OCI-LY1 (cell line): ENCODE measurements around the gene RECK.

Experiments used
- H2AFZ ChIP-seq: fragments of 200-600 bp; sonication (generic), shearing (Covaris generic); 2 replicates; pipeline ENCODE4 v1.6.0; 2014; ENCODE audit warnings: antibody characterized with exemption, mild to moderate bottlenecking, low read length
- H3F3A ChIP-seq: fragments of 200-600 bp; sonication (generic), shearing (Covaris generic); 2 replicates; pipeline ENCODE4 v1.6.0; 2014; ENCODE audit warnings: mild to moderate bottlenecking, antibody characterized with exemption, low read length, moderate library complexity; ENCODE audit not compliant: insufficient read depth
- H3K27ac ChIP-seq: fragments of 200-600 bp; sonication (generic); 2 replicates; pipeline ENCODE4 v1.5.1; 2014; ENCODE audit warnings: low read length, mixed run types, mild to moderate bottlenecking, low read depth; ENCODE audit not compliant: poor library complexity, severe bottlenecking
- H3K27me3 ChIP-seq: fragments of 200-600 bp; sonication (generic); 2 replicates; pipeline ENCODE4 v1.6.0; 2014; ENCODE audit warnings: antibody characterized with exemption, mild to moderate bottlenecking, low read length, moderate library complexity; ENCODE audit not compliant: insufficient read depth
- H3K36me3 ChIP-seq: fragments of 200-600 bp; sonication (generic); 2 replicates; pipeline ENCODE4 v1.6.1; 2014; ENCODE audit warnings: mild to moderate bottlenecking, antibody characterized with exemption, low read length, moderate library complexity, mixed read lengths; ENCODE audit not compliant: insufficient read depth
- H3K4me1 ChIP-seq: fragments of 200-600 bp; sonication (generic); 2 replicates; pipeline ENCODE4 v1.5.1; 2014; ENCODE audit warnings: mild to moderate bottlenecking, low read length, moderate library complexity; ENCODE audit not compliant: insufficient read depth, severe bottlenecking
- H3K4me2 ChIP-seq: fragments of 200-600 bp; sonication (generic), shearing (Covaris generic); 2 replicates; pipeline ENCODE4 v1.6.1; 2014; ENCODE audit warnings: low read length
- H3K4me3 ChIP-seq: fragments of 200-600 bp; sonication (generic); 2 replicates; pipeline ENCODE4 v1.5.1; 2014; ENCODE audit warnings: low read length, low read depth, mild to moderate bottlenecking, mixed read lengths; ENCODE audit not compliant: poor library complexity, severe bottlenecking
- H3K79me2 ChIP-seq: fragments of 200-600 bp; shearing (Covaris generic); 2 replicates; pipeline ENCODE4 v1.6.1; 2016; ENCODE audit warnings: mixed run types, low read length, mixed read lengths; ENCODE audit not compliant: insufficient read depth
- H3K9ac ChIP-seq: fragments of 200-600 bp; sonication (generic), shearing (Covaris generic); 2 replicates; pipeline ENCODE4 v1.6.1; 2014; ENCODE audit warnings: mild to moderate bottlenecking, low read length, mixed read lengths
- H3K9me2 ChIP-seq: fragments of 200-600 bp; sonication (generic), shearing (Covaris generic); 2 replicates; pipeline ENCODE4 v1.6.1; 2014; ENCODE audit warnings: low read depth, mild to moderate bottlenecking, low read length, mixed read lengths
- H3K9me3 ChIP-seq: fragments of 200-600 bp; shearing (Covaris generic); 2 replicates; pipeline ENCODE4 v1.6.1; 2014; ENCODE audit warnings: low read length, mixed read lengths
- H4K20me1 ChIP-seq: fragments of 200-600 bp; sonication (generic), shearing (Covaris generic); 2 replicates; pipeline ENCODE4 v1.6.0; 2016; ENCODE audit warnings: mild to moderate bottlenecking, low read length; ENCODE audit not compliant: insufficient read depth
- EZH2 ChIP-seq: fragments of 200-600 bp; sonication (generic), shearing (Covaris generic); IDR thresholded peaks from 2 replicates; pipeline ENCODE4 v1.8.0; 2017; ENCODE audit warnings: borderline replicate concordance, mixed run types, mild to moderate bottlenecking, antibody characterized with exemption, low read length, moderate library complexity, mixed read lengths
- TF ChIP-seq, protein P1 (sequence below): fragments of 200-600 bp; sonication (generic), shearing (Covaris generic); IDR thresholded peaks from 2 replicates; pipeline ENCODE4 v1.5.1; 2017; ENCODE audit warnings: mild to moderate bottlenecking, antibody characterized with exemption, low read length, moderate library complexity, mixed read lengths

The RECK gene

DNA sequence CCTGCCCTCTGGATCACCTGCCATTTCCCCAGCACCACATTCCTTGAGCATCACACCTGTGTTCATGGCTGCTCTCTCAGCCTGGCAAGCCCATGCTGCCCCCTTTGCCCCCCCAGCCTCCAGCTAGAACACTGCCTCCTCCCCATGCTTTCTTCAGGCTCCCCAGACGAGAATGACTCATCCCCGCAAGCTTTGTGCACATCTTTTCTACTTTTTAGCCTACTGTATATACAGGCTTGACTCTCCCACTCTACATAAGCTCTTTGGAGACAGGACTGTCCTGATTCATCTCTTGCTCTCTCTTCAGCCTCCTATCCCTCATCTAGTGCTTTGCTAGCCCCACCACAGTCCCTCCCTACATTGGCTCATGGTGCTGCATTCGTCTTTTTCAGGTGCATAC lies 79.9 kb downstream of the RECK start:
- Histone ChIP-seq H3K4me1 (no peaks in the 10 kb centered on the region), H2AFZ (no peak overlapping the region), H3K4me3 (no peak overlapping the region), H3K27ac (no peak overlapping the region), H4K20me1 (no peaks in the 10 kb centered on the region), H3K9me2 (no peaks in the 10 kb centered on the region), H3K9me3 (no peaks in the 10 kb centered on the region), H3K79me2 (no peaks in the 10 kb centered on the region), H3K9ac (no peak overlapping the region), H3K27me3 (0 out of 2 replicates have a peak, but pooled peaks cover 3% of the 10 kb centered on the region), H3K36me3 (no peaks in the 10 kb centered on the region), H3K4me2 (no peak overlapping the region), H3F3A (0 out of 2 replicates have a peak, but pooled peaks cover 5% of the 10 kb centered on the region)
- no peak for TF ChIP-seq EZH2
- TF ChIP-seq, protein P1, sequence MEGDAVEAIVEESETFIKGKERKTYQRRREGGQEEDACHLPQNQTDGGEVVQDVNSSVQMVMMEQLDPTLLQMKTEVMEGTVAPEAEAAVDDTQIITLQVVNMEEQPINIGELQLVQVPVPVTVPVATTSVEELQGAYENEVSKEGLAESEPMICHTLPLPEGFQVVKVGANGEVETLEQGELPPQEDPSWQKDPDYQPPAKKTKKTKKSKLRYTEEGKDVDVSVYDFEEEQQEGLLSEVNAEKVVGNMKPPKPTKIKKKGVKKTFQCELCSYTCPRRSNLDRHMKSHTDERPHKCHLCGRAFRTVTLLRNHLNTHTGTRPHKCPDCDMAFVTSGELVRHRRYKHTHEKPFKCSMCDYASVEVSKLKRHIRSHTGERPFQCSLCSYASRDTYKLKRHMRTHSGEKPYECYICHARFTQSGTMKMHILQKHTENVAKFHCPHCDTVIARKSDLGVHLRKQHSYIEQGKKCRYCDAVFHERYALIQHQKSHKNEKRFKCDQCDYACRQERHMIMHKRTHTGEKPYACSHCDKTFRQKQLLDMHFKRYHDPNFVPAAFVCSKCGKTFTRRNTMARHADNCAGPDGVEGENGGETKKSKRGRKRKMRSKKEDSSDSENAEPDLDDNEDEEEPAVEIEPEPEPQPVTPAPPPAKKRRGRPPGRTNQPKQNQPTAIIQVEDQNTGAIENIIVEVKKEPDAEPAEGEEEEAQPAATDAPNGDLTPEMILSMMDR, result no peak

DNA sequence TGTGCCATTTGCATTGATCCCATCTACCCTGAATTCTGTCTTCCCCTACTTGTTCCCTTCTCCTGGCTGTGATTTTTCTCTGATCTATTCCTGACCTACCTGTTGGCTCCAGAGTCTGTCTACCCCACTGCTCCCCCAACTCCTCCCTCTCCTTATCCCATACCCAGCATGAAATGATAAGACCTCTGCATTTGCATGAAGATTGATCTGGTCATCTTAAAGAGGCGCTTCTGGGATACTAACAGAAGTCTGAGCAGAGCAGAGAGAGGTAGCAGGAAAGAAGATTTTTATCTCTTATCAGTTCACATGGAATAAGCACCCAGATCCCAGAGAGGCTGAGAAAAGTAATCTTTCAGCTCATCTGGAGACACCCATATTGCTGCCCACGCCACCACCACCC lies 81.5 kb downstream of the RECK start:
- no peaks in the 10 kb centered on the region for H3K79me2 ChIP-seq
- TF ChIP-seq, protein P1, result no peak
- no peak for TF ChIP-seq EZH2
- H3K9ac ChIP-seq, result no peak overlapping the region
- H3K9me2 ChIP-seq, result no peaks in the 10 kb centered on the region
- H3K27ac ChIP-seq, result no peak overlapping the region
- H3K9me3 ChIP-seq, result no peaks in the 10 kb centered on the region
- 0 out of 2 replicates have a peak, but pooled peaks cover 3% of the 10 kb centered on the region for H3K27me3 ChIP-seq
- H3K4me2 ChIP-seq, result no peak overlapping the region
- H3K36me3 ChIP-seq, result no peaks in the 10 kb centered on the region
- H2AFZ ChIP-seq, result no peak overlapping the region
- H4K20me1 ChIP-seq, result no peaks in the 10 kb centered on the region
- no peaks in the 10 kb centered on the region for H3K4me1 ChIP-seq
- H3F3A ChIP-seq, result 0 out of 2 replicates have a peak, but pooled peaks cover 5% of the 10 kb centered on the region
- H3K4me3 ChIP-seq, result no peak overlapping the region

DNA sequence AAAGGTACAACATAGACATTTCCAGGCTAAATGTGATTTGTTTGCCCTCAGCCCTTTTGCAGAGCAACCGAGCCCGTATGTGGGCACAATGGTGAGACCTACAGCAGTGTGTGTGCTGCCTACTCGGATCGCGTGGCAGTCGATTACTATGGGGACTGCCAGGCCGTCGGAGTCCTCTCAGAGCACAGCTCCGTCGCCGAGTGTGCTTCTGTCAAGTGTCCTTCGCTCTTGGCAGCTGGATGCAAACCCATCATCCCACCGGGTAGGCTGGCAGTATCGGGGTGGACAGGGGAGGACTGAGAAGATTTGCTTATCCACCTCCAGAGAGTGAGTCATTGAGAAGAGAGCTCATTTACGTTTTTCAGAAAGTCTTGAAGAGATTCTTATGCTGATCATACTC lies 82.0 kb downstream of the RECK start:
- Histone ChIP-seq H3K4me2 (no peak overlapping the region), H3K79me2 (no peaks in the 10 kb centered on the region), H2AFZ (no peak overlapping the region), H3F3A (0 out of 2 replicates have a peak, but pooled peaks cover 5% of the 10 kb centered on the region), H3K4me1 (no peaks in the 10 kb centered on the region), H3K27me3 (0 out of 2 replicates have a peak, but pooled peaks cover 3% of the 10 kb centered on the region), H3K9me3 (no peaks in the 10 kb centered on the region), H3K9ac (no peak overlapping the region), H4K20me1 (no peaks in the 10 kb centered on the region), H3K36me3 (no peaks in the 10 kb centered on the region), H3K4me3 (no peak overlapping the region), H3K27ac (no peak overlapping the region), H3K9me2 (no peaks in the 10 kb centered on the region)
- TF ChIP-seq EZH2, result no peak
- TF ChIP-seq, protein P1, result no peak
